GM12891 (cell line): ENCODE measurements around the gene COLEC11.

Experiments
- POLR2A ChIP-seq: IDR thresholded peaks from 2 replicates; pipeline ENCODE4 v1.6.1; 2011; ENCODE audit warnings: low read depth, low read length, control low read depth
- POLR2AphosphoS5 ChIP-seq: IDR thresholded peaks from 2 replicates; pipeline ENCODE4 v1.6.1; 2011; ENCODE audit warnings: low read depth, low read length, control low read depth
- POU2F2 ChIP-seq: IDR thresholded peaks from 2 replicates; pipeline ENCODE4 v1.6.1; 2011; ENCODE audit warnings: low read depth, mild to moderate bottlenecking, control low read depth, low read length, moderate library complexity
- SPI1 ChIP-seq: IDR thresholded peaks from 2 replicates; pipeline ENCODE4 v1.6.1; 2011; ENCODE audit warnings: low read depth, low read length, control low read depth

DNA sequence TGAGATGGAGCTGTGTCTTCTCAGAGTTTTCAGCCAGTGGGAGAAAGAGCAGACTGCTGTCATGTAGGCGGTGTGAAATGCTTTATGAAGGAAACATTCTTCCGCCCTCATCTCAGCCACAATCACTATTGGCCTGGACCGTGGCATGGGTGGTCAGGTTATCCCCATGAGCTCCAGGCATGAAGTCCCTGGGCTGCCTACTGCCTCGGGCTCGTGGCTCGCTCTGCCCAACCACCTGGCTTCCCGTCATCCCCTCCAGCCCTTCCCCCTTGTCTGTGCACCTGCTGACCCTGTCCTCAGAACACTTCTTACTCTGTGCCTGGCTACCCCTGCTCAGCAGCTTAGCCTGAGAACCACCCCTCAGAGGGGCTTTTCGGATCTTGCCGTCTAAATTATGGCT is 15.5 kb downstream of the COLEC11 start:
- TF ChIP-seq POLR2A = no peak
- TF ChIP-seq SPI1 = no peak
- TF ChIP-seq POU2F2 = no peak
- TF ChIP-seq POLR2AphosphoS5 = no peak
